D341Med (cell line): ENCODE measurements around the gene PCDH1.

Source experiments
- DNase-seq: peaks from one replicate; pipeline ENCODE4 v3.0.0; 2012; ENCODE audit warnings: low spot score

Gene PCDH1

DNA sequence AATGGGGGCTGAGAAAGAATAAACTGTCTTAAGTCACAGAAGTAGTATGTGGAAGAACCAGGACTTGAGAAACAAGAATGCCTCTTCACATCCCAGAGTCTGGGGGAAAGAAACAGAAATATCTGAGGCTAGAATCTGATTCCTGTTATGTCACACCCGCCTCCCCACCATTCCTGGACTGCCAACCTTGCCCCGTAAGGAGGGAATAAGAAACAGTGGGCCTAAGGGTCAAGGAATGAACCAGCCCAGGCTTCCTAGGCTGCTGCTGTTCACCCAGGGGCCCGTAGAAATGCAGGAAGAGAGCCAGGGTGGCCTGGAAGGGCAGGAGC is 4.3 kb downstream of the PCDH1 start:
- no peak for DNase-seq

DNA sequence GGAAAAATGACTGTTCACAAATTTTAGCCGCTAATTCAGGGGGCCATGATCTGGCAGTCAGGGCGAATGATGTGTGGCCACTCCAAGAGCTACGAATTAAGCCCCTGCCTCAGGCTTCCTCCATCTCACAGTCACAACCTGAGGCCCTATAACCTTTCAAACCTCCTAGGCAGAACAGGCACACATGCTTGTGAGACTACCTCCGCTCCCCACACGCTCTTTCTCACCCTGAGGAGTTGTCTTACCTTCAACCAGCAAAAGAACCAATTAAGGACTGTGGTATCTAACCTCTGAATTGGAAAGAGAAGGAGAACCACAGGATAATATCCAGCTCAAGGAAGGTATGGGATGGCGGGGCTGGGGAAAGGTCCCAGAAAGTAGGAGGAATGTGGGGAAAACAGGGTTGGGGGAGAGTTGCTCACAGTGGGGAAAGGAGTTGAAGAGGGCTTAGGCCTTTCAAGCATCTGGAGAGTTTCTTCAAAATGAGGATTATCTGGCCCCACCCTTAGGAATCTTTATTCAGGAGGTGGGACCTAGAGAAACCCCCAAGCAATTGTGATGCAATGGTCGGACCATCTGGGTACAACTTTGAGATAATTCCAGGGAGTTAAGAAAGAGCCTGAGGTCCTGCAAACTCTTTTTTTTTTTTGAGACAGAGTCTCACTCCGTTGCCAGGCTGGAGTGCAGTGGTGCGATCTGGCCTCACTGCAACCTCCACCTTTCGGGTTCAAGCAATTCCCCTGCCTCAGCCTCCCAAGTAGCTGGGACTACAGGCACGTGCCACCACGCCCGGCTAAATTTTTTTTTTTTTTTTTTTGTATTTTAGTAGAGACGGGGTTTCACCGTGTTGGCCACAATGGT is 5.5 kb downstream of the PCDH1 start:
- no peak for DNase-seq

DNA sequence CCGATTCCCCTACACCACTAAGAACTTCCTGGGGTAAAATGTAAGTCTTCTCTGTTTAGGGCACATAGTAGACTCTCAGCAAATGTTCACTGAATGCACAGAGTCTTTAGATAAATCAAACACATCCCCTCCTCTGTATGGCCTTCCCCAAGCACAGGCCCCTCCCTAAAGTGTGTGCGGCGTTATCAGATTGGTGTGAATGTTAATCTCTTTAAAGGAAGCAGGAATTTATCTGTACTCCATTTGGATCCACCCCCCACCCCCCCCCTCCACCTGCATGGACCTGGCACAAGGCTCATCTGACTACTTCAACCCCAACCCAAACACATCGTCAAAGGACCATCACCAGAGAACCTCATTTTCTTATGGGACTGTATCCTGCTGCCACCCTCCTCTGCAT is 6.3 kb downstream of the PCDH1 start:
- no peak for DNase-seq

DNA sequence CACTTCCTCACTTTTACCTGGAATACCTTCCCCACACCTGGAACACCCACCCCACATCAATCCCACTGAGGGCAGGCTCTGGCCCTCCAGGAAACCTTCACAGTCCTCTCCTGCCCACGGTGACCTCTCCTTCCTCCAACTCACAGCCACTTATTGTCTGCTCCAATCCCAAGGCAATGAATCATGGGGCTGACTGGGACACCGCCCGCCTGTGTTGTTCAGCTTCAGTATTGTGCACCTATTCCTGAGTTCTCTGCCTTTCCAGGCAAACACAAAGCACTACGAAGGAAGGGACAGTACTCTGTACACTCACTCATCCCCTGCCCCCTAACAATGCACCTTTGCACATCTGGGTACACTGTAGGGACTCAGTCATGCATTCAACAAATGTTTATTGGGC is 7.3 kb downstream of the PCDH1 start:
- no peak for DNase-seq

GRCh38 chr5:141870228-141870627 is 8.0 kb downstream of the PCDH1 start:
- DNase-seq, result no peak

GRCh38 chr5:141869514-141869913 is 8.7 kb downstream of the PCDH1 start:
- no peak for DNase-seq

GRCh38 chr5:141869040-141869439 is 9.2 kb downstream of the PCDH1 start:
- DNase-seq, result no peak

DNA sequence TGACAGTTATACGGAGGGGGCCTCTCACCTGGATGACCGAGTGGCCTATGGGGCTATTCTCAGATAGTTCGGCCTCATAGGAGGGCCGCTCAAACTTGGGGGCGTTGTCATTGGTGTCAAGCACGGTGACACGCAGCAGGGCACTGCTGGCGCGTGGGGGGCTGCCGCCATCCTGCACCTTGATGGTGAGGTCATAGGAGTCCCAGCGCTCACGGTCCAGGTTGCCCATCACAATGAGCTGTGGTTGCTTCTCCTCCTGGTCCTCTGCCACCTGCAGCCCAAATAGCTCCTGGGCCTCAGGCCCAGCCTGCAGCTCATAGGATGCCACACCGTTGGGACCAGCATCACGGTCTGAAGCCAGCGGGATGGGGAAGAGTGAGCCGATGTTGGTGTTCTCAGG is 9.7 kb downstream of the PCDH1 start:
- DNase-seq, result no peak

GRCh38 chr5:141867651-141868050 is 10.6 kb downstream of the PCDH1 start:
- DNase-seq, result no peak

DNA sequence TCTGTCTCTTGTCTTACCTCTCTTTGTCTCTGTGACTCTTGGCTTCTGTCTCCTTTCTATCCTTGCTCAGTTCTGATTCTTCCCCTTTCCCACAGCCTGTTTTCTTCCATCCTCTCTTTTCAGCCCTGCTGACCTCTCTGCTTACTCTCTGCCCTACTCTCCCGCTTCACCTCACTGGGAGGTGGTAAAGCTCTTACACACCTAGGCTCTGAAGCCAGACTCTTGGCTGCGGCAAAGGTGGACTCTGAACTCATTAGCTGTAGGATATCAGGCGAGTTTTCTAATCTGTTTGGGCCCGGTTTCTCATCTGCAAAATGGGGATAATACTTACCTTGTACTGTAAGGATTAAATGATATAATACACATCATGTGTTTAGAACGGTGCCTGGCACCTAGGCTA is 11.1 kb downstream of the PCDH1 start:
- no peak for DNase-seq

DNA sequence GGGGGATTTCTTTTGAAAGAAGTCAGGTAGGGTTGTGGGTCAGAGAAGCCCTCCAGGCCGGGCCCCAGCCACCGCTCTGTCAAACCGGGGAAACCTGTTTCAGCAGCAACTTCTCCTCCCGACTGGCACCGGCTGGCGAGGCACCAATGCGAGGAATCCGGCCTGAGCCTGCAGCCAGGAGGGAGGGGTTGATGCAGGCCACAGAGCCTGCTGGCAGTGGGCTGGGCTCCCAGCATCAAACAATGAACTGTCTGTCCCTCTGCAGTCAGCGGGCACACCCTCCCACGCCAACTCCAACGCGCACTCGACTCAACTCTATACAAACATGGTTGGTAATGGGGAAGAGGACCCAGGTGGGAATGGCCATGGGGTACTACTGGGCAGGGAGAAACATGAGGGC is 12.1 kb downstream of the PCDH1 start:
- no peak for DNase-seq

GRCh38 chr5:141865406-141865805 is 12.8 kb downstream of the PCDH1 start:
- no peak for DNase-seq

- DNase-seq, result no peak
Measured at GRCh38 chr5:141864371-141865370, 13.5 kb downstream of the PCDH1 start.

DNA sequence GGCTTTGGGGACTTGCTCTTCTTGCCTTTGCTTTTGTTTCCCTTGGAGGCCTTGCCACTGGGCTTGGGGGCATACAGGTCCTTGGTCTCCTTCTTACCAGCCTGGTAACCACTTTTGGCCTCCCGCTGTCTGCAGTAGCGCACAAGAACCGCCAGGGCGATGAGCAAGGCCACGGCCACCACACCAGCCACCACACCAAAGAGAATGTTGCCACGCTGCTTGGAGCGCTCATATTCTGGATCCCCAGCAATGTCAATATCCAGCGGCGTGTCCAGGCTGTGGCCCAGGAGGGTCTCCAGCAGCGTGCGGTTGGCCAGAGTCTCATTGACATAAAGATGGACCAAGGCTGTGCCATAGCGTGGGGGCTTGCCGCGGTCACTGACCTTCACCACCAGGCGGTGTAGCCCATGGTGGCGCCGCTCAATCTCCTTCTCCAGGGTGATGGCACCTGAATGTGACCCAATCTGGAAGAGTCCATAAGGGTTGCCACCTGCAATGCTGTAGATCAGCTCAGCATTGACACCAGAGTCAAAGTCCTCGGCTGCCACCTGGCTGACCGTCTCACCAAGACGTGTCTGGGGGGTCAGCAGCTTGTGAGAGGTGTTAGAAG is 14.5 kb downstream of the PCDH1 start:
- DNase-seq, result no peak

- DNase-seq, result no peak
Measured at GRCh38 chr5:141862936-141863543, 15.2 kb downstream of the PCDH1 start.

- DNase-seq, result no peak
Measured at GRCh38 chr5:141861194-141861593, 17.0 kb downstream of the PCDH1 start.

DNA sequence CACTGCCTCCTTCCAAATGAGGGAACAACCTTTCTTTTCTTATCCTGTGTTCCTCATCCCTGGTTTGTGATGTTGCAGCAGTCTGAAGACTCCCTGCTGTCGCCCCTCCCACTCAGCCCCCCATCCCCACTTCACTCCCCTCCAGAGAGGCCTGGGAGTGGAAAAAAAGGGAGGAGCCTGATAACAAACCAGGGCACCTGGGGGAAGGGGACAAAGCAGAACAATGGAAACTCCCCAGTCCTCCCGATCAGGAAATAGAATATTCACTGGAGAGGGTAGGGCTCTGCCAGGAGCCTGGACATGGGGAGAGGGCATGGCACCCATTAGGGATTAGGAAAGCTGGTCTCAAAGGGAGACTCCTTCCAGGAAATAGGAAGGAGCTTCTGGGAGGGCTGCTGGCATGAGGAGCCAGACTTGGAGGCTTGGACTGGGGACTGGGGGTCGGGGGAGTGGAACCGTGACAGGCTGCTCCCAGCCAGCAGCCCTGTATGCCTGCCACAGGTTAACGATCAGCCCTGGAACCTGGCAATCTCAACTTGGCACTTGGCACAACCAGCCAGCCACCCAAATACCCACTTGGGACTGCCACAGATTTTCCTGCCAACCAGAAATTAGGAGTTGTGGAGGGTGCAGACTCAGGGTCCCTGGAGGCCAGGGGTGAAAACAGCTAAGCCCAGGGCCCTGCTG is 20.0 kb downstream of the PCDH1 start:
- no peak for DNase-seq

DNA sequence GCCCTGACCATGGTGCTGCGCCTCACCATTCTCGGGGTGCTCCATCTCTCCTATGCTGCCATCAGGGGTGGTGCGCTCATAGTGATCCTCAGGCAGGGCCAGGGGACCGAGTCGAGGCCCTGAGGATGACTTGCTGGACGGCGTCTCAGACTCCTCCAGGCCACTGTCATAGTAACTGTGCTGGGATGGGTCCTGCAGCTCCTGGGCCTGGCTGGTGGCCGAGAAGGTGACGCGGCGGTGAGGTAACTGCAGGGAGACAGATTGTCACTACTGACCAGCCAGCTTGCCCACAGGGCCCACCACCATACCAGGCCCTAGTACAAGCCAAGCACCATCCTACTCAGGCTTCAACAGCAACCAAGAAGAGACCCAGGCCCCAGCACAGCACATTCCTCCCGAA is 21.0 kb downstream of the PCDH1 start:
- DNase-seq, result no peak

GRCh38 chr5:141856037-141856790 is 22.0 kb downstream of the PCDH1 start:
- DNase-seq, result no peak

DNA sequence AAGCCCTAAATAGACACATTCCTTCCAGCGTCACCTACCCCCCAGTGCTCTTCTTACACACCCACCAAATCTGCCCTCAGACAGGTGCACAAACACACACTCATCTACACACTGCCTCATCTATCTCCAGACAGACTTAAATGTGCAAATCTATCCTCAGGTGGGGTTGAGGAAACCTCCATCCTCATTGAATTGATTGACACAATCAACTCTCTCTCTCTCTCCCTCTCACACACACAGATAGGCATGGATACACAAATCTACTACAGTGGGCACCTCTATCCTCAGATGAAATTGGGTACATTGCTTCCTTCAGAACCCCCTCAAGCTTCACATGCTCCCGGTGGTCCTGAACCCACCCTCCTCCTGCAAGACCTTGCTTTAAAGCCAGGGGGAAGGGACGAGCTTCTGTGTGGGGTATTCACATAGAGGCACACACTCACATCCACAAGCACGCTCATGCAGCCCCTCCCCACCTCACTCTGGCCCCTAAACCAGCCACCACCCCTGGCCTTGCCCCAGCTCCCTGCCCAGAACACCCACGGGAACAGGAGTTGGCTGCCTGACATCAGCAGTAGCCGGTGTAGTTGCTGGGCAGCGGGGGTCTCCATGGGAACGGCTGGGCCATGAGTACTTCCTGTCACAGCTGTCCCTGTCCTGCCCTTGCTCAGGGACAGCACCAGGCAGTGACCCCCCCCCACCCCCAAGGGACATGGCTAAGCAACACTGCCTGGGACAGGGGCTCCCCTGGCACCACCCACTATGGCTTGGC is 22.8 kb downstream of the PCDH1 start:
- no peak for DNase-seq
